GM10248 (cell line): ENCODE results near the gene CNPY2.

ENCODE experiments used
- CTCF ChIA-PET: fragments of 300-600 bp; sonication (Branson Sonifier 250); formaldehyde crosslinking; extraction: SDS; loops from one replicate; lab custom pipeline; 2021; ENCODE audit warnings: antibody characterized with exemption; lab: Yijun Ruan, JAX
- POLR2A ChIA-PET: fragments of 350-650 bp; sonication (Branson Sonifier 250); formaldehyde crosslinking; extraction: SDS; loops from one replicate; lab custom pipeline; 2020; ENCODE audit warnings: antibody characterized with exemption; lab: Yijun Ruan, JAX
- DNase-seq: peaks from one replicate; pipeline ENCODE4 v3.0.0; 2012; ENCODE audit errors: extremely low spot score
- TF ChIP-seq, protein P1 (sequence below): IDR thresholded peaks from 2 replicates; pipeline ENCODE4 v1.5.1; 2012; ENCODE audit warnings: mild to moderate bottlenecking, low read depth; ENCODE audit errors: extremely low read depth, missing control alignments, control extremely low read depth

Gene CNPY2

DNA sequence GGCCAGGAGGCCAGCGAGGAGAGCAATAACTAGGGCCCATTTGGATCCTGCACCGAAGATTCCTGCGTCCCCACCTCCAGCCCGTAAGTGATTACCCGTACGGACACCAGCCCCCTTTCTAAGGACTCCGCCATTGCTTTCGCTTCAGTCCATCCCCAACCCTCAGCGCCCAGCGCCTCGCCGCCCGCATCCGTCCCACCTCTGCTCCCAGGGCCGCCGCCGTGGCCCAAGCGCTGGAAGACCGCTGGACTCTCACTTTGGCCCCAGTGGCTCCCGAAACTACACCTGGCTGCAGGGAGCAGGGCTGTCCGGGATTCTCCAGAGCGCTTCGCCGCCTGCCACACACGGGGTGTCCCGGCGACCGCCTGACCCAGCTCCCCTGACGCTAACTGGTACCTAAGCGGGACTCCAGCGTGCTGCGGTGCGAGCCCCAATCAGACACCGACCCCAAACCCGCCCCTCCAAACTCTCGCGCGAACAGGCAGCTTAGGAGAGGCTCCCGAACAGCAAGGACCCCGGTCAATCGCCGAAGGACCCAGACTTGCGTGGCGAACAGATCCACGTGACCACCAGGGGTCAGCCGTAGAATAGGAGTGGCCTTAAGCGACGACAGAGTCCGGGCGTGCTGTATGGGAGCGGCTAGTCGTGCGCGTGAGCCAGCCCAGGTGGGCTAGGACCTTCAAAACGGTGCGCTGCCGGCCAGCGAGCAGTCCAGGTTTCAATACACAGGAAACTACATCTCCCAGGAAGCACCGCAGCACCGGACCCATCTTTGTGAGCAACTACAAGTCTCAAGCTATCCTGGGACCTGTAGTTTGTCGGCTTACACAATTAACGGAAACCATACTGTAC is at the start of gene CNPY2:
Gene CNPY2, minus strand, starts transcription at position 367 of the 852 bp plus-strand sequence. CDS start 771 bp downstream, outside the sequence.
- CTCF ChIA-PET = interaction anchor here (0.6 to 3.6 kb wide), 10 partner anchors 13 to 148 kb away, joined by 3 to 25 read pairs (median 3); partner anchors contain the start of genes IL23A, RNF41 and STAT2

DNA sequence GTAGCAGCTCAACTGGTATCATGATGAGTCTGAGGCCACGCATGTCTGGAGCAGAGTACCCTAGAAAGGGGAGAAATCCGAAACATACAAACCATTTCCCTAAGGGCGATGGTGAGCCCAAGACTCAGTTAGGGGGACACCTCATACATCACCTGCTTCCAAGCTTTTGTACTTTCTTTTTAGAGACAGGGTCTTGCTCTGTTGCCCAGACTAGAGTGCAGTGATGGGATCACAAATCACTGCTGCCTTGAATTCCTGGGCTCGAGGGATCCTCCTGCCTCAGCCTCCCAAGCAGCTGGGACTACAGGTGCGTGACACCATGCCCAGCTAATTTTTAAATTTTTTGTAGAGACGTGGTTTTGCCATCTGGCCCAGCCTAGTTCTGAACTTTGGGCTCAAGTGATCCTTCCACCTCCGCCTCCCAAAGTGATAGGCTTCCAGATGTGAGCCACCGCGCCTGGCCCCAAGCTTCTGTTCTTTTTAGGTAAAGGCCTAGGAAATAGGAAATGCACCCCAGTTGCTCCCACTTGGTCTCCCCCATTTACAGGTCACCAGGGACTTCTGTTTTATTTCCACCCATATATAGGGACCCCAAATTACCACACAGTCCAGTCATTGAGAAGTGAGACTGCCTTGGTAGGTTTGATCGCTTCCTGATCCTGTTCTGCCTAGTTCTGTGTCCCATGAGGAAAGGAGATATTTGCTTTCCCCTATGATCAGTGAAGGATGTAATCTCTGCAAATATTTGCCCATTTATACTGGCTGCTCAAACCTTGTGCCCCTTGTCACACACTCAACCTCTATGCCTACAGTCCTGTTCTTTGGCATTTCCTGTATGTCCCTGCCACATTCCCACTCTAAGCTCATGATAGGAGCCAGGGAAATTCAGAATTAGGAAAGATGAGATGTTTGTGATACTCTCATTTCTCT is 46.6 kb upstream of the CNPY2 start, which contains the start of gene APOF:
Gene APOF, minus strand, starts transcription at position 728 of the 930 bp plus-strand sequence. Its CDS starts 112 bp downstream, at position 616.
- TF ChIP-seq, protein P1, sequence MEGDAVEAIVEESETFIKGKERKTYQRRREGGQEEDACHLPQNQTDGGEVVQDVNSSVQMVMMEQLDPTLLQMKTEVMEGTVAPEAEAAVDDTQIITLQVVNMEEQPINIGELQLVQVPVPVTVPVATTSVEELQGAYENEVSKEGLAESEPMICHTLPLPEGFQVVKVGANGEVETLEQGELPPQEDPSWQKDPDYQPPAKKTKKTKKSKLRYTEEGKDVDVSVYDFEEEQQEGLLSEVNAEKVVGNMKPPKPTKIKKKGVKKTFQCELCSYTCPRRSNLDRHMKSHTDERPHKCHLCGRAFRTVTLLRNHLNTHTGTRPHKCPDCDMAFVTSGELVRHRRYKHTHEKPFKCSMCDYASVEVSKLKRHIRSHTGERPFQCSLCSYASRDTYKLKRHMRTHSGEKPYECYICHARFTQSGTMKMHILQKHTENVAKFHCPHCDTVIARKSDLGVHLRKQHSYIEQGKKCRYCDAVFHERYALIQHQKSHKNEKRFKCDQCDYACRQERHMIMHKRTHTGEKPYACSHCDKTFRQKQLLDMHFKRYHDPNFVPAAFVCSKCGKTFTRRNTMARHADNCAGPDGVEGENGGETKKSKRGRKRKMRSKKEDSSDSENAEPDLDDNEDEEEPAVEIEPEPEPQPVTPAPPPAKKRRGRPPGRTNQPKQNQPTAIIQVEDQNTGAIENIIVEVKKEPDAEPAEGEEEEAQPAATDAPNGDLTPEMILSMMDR = no peak
- DNase-seq = no peak
- CTCF ChIA-PET = interaction anchor here (0.8 to 4.3 kb wide), 5 partner anchors 24 to 104 kb away, joined by 3 to 30 read pairs (median 3); partner anchors contain the start of genes ANKRD52 and IL23A
- POLR2A ChIA-PET = interaction anchor here (0.6 to 3.6 kb wide), 2 partner anchors 12 to 46 kb away, joined by 5 to 29 read pairs; no protein-coding TSS in a partner anchor

More for the DNA sequence above, at the start of gene CNPY2:
- peak; percentile 96 for DNase-seq
- POLR2A ChIA-PET = interaction anchor here (0.6 to 2.4 kb wide), 10 partner anchors 10 to 209 kb away, joined by 3 to 8 read pairs (median 3); partner anchors contain the start of genes ANKRD52, PAN2 and STAT2
- TF ChIP-seq, protein P1 = peak; percentile 32

DNA sequence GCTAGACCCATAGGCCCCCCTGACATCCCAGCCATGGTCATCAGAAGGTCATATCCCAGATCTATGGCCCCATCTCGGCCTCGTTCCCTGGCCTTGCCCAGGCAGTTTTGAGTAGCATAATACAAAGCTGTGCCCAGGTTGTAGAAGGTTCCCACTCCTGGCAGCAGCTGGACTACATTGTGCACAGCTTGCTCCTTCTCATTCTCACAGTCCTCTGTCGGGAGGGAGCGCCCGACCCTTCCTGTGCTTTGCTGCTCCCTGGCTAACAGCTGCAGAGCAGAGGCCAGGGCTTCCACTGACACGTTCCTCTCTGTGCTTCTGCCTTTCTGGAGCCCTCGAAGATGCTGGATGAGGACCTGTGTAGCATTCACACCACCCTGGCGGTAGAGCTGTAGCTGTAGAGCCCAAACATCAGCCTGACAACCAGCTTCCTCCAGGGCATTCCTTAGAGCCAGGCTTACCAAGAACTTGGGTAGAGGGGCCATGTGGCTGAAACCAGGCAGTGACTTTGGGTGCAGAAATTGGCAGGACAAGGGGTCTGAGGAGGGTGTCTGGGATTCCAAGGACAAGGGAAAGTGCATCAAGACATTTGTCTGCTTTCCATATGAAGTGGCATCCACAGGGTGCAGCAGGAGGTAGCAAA is 45.8 kb upstream of the CNPY2 start:
- ChIA-PET POLR2A (interaction anchor here (0.6 to 3.6 kb wide), 2 partner anchors 11 to 47 kb away, joined by 5 to 29 read pairs; no protein-coding TSS in a partner anchor), CTCF (interaction anchor here (0.8 to 4.5 kb wide), 8 partner anchors 13 to 275 kb away, joined by 3 to 30 read pairs (median 6); partner anchors contain the start of genes ANKRD52, CNPY2, IL23A and PAN2)
- TF ChIP-seq, protein P1 = no peak
- no peak for DNase-seq

DNA sequence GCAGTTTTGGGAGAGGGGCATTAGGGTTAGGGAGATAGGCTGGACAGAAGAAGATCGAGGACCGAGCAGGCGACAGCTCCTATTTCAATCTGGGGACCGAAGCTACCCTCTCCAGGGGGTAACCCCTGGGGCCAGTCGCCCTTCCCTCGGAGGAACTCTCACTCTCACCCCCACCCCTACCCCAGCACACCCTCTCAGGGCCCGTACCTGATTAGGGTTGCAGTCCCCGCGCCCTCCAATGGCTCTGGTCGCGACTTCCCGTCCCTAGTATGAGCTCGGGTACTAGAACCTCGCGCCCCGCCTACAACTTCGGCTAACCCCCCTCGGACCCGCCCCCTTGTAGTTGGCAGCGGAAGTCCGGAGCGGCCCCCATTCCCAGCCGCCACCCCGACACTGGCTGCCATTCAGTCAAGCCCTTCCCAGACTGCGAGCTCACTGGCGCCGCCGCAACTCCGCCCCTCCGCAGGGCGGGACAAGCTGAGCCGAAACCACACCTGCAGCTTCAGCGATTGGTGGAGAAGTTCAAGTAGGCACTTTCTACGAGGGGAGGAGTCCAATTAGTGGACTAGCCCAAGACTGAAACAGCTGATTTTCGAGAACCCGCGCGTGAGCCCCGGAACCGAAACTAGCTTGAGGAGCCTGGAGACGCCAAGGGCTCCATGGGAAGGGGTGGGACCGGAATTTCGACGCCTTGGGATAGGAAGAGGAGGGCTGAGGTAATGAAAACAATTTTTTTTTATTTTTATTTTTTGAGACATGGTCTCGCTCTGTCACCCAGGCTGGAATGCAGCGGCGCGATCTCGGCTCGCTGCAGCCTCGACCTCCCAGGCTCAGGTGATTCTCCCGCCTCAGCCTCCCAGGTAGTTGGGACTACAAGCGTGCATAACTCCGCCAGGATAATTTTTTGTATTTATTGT is 44.3 kb upstream of the CNPY2 start, which contains the start of gene STAT2:
Gene STAT2, minus strand, starts transcription at position 257 of the 917 bp plus-strand sequence. CDS start 3,536 bp downstream, outside the sequence.
- POLR2A ChIA-PET = interaction anchor here (0.5 to 3.6 kb wide), 26 partner anchors 9 to 1253 kb away, joined by 3 to 29 read pairs (median 4); partner anchors contain the start of genes CNPY2, COQ10A, CS and PAN2
- peak; percentile 96 for DNase-seq
- CTCF ChIA-PET = interaction anchor here (0.7 to 4.5 kb wide), 26 partner anchors 9 to 362 kb away, joined by 3 to 30 read pairs (median 4); partner anchors contain the start of genes CNPY2, PAN2, SMARCC2 and ZC3H10
- TF ChIP-seq, protein P1 = no peak
